Hematopoietic multipotent progenitor cell treated with erythropoietin and hydrocortisone succinate and interleukin-3 and kit ligand, for 8 days (in vitro differentiated cells): ENCODE data around the gene HHATL.
"Not testable (repeated sequence)": the region's sequence is repeated elsewhere in the genome, so short reads cannot be mapped to it uniquely, and the experiment has no call there.

ENCODE experiments used
- DNase-seq: peaks from one replicate; pipeline ENCODE4 v3.0.0-alpha.2; 2015

Gene HHATL

DNA sequence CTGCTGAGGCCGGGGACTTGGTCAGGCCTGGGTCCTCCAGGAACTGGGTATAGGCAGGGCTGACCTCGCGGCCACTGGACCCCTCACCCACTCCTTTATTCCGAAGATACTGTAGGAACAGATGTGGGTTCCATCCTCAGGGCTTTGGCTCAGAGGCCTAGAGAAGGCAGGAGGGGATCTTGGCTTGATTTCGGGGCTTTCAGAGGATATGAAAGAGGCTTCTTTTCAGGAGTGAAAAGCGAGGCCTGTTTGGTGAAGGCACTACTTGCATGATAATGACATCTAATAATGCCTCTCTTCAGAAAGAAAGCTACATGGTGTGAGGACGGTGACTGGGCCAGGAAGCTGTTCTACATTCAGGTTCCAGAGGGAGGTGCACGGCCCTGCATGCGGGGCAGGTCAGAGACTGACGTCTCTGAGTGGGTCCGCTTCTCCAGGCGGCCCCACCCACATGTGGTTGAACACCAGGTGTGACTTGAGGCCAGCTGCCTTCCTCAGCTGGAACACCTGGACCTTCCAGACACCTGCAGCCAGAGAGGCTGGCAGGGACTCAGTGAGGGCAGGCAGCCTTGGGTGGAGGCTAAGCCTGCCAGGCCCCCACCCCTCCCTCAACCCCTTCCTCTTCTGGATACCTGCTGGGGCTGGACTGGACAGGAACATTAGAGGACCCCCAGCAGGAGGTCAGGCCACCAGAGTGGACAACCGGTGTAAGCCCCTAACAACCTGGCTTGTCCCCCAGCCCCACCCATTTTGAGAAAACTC, 31.1 kb upstream of the HHATL start:
- no peak for DNase-seq

DNA sequence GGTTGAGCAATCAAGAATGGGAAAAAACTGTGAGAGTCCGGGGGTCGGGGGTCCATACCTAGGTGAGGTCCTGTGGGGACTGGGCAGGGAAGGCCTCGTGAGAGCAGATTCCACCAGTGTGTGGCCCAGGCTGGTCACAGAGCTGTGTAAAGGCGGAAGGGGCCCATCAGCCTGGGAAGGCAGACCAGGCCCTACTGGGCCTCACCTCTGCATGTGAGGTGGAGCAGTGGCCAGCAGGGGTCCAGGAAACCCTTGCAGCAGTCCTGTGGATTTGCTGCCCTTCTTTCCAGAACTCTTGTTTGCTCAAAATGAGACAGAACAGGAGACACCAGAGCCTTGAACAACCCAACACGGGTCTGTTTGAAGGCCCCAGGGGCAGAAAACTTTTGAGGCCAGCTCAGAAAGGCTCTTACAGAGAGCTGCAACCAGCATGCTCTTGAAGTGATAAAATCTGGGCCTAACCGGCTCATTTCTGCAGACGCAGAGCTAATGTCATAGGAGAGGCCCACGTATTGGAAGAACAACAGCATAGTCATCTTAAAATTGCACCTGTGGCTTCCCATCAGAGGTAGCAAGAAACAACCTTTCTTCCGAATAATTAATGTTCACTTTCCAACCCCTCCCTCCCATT, 30.3 kb upstream of the HHATL start:
- DNase-seq = no peak

DNA sequence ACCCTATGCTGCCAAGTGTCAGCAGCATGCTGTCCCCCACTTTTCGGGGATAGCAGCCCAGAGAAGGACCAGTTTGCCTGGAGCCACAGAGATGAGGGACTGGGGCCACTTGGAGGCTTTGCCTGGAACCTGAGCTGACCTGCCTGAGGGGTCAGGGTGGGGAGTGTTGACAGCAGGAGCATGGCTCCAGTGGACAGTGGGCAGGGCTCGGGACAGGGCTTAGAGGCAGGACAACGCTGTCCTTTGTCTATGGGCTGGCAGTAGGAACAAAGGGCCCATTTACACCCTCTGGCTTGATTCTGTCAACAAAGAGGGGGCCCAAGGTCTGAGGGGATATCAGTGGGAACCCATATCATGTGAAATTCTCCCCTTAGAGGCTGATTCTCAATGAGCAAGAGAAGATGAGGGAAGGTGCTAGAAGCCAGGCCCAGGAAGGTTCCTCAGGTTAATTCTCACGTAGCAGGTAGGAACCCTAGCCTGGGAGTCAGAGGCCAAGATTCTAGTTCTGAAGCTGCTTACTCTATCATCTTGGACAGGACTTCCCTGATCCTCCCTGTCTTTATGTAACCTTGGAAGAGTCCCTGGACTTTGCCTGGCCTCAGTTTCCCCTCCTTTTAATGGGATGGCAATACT, 29.7 kb upstream of the HHATL start:
- DNase-seq = no peak

DNA sequence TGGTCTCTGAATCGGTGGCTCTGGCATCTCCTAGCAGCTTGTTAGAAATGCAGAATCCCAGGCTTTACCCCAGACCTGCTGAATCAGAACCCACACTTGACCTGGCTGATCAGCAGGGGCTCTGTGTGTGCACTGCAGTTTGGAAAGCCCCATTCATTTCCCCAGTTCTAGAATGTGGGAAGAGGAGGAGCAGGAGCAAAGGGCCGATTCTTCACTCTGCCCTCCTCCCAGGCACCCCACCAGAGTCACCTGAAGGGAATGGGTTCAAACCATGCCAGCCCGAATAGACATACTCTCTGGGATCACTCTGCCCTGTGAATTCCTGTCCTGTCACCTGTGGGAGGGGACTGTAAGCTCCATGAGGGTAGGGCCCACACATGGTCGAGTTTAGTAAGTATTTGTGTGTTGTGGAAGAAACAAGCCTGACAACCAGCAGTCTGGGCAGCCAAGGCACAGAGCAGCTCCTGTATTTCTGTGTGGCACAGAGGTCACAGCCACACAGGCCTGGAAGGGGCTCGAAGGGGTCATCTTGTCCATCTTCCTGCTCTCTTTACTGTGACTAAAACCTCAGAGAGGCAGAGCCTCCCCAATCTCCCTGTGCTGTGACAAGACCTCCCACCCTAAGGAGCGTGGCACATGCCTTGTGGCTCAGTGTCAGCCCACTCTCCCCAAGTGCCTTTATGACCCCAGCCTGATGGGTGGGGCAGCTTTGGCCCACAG, 29.0 kb upstream of the HHATL start:
- no peak for DNase-seq

DNA sequence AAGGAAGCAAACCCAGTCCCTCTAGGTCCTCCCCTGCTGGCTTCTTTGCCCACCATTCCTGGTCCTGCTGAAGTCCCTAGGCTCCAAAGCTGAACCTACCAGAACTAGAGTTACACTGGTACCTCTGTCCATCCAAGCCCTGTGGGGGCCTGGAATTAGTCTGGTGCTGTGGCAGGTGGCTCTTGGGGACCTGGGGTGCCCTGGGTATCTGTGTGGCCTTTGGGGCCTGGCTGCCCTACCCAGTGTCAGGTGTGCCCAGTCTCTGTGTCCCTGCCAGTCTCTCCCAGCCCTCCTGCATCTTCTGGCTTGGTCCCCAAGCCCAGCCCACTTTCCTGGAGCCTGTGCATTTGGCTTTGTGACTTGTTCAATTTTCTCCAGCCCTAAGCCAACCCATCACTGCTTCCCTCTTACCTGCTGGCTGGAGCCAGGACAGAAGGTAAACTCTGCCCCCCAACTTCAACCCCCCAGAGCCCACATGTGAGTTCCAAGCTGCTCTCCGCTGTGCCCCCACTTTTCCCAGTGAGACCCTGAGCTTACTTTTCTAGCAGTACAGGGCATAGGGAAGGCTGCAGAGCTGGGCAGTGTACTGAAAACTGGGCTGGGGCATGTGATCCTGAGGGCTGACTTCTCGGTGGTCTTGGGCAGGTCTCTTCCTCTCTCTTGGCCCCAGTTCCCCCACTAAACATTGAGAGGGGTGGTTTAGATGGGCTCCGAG, 28.3 kb upstream of the HHATL start:
- DNase-seq = no peak

DNA sequence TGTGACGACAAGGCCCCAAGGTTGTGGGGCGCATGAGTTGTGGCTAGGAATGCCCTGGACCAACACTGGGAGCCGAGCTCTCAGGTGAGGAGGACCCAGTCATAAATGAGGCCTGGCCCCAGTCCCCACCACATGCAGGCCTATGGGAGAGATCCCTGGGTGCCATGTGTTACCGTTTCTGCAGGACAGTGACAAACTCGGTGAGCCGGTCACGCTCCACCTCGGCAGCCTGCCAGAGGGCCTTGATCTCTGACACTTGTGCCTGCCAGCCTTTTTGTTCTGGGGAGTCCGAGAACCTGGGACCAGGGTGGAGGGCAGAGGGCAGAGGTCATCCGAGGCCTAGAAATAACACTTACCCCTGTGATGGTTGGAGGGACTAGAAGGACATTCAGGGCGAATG, 27.7 kb upstream of the HHATL start:
- DNase-seq = no peak

DNA sequence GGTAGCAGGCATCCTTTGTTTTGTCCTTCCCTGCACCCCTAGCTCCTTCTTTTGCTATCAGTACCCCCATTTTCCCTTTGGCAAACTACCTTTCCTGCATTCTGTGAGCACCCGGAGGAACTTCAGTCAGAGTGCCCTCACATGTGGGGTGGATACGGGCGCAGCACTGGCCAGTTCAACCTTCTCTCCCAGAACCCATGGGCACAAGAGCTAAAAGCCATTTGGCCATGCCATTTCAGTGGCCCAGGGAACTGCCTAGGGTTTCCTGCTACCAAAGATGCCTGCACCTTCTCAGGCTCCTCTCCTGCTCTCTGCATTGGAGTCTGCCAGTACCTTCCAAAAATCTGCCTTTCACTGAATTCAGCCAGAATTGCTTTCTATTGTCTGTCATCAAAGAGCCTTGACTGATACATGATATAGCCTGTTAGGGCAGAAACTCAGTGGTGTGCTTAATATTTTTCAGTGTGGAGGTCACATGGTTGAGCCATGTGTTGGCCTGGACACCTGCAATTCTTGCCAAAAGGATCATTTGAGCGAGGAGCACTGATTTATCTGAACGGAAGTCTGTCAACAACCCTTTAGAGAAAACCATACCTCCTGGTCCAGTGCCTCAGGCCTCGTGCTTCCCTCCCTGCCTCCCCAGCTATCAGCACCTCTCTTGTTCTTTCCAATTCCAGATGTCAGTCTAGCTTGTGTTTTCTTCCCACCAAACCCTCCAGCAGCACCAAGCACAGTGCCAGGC, 27.0 kb upstream of the HHATL start:
- no peak for DNase-seq

DNA sequence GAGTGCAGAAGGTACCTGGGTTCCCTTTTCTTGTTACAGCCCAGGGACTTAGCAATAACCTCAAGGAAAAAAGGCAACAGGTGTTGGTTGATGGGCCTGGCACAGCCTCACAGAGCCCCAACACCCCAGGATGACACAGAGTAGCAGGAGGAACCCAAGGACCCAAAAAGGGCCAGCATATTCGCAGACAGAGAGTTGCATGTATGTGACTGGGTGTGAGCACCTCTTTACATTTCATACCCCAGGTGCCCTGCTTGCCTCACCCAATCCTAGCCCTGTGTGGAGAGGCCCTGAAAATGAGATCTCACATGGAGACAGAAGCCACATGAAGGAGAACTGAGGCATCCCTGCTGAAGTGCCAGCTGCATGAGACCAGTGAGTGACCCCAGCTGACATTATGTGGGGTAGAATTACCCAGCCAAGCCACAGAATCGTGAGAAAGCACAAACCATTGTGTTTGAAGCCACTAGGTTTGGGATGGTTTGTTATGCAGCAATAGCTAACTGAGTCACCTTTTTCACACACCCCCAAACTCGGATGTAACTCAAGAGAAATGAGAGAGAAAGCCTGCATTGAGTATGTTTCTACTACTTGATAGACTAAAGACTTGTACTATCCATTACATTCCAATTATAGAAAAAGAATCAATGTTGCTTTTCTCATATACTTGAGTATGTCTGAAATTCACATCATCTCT, 26.2 kb upstream of the HHATL start:
- no peak for DNase-seq

DNA sequence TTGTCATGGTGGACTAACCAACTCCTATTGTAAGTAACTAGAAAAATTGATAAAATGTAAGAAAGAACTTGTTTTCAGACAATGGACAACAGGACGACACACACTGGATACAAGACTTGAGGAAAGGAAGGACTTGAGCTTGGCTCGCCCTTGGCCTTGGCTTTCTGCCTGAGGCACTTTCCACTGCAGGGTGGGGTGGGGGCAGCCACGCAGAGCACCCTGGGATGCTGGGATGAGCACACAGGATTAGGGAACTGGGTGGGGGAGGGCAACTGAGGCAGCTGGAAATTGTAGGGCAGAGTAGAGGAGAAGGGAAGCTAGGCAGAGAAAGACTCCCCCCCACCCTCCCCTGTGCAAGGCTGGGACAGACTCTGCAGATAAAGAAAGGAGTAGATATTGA, 25.5 kb upstream of the HHATL start:
- no peak for DNase-seq

DNA sequence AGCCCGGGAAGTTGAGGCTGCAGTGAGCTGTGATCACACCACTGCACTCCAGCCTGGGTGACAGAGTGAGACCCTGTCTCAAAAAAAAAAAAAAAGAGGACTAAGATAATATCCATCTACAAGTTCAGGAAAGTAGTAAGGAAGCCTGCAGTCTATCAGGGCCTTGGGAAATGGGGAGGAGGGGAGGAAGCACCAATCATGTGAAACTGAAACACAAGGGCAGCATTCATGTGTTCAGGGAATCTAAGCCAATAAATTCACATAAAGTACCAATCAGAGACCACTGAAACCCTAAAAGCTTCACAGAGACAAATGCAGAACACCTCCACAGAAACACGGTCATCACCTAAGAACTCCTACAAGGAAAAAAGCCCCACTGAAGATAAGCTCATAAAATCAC, 22.9 kb upstream of the HHATL start:
- DNase-seq = no peak

DNA sequence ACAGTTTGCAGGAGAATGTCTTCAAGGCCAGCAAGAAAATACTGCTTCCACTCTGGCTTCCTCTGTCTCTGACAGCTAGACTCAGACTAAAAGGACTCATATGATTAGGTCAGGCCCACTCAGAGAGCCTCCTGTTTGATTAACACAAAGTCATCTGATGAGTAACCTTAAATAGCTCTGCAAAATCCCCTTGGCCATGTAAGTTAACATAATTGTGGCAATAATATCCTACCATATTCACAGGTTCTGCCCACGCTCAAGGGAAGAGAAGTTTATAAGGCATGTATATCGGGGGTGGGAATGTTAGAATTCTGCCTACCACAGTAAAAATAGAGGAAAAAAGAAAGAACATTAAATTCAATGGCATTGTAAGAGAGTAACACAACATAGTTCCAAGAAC, 20.6 kb upstream of the HHATL start:
- DNase-seq = no peak

DNA sequence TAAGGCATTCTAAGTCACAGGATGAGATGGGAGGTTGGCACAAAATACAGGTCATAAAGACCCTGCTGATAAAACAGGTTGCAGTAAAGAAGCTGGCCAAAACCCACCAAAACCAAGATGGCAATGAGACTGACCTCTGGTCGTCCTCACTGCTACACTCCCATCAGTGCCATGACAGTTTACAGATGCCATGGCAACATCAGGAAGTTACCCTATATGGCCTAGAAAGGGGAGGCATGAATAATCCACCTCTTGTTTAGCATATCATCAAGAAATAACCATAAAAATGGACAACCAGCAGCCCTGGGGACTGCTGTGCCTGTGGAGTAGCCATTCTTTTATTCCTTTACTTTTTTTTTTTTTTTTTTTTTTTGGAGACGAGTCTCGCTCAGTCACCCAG, 19.8 kb upstream of the HHATL start:
- not testable (repeated sequence) for DNase-seq

DNA sequence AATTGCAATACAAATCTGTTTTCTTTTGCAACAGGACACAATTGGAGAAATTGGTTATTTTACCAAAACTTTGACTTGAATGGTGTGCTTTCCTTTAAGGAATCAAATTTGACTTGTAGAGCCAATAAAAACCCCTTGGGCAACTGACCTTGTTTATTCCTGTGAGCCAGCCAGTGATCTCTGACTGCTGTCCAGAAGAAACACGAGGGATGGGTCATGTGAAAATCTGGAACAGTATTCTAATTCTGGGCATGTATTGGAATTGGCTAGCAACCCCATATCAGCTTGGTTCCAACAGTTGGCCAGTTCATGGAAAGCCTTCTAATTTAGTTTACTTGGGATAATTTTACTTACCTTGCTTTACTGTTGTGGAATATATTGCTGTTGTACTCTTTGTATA, 19.1 kb upstream of the HHATL start:
- DNase-seq = no peak

DNA sequence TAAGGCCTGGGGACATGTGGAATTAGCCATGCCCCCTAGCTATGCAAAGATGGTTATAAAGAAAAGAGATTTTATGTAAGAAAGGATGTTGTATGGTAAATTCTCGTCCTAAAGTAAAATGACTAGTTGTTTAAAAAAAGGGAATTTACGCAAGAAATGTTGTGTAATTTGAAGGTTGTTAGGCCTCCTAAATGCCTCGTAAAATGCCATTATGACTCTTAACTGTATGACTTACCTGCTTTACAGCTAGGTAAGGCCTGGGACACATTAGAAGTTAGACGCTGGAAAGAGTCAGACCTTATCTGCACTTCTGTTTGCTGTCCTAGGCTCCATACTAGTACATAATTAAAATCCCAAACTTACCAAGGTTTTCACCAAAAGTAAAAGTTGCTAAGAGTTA, 17.5 kb upstream of the HHATL start:
- DNase-seq = no peak

DNA sequence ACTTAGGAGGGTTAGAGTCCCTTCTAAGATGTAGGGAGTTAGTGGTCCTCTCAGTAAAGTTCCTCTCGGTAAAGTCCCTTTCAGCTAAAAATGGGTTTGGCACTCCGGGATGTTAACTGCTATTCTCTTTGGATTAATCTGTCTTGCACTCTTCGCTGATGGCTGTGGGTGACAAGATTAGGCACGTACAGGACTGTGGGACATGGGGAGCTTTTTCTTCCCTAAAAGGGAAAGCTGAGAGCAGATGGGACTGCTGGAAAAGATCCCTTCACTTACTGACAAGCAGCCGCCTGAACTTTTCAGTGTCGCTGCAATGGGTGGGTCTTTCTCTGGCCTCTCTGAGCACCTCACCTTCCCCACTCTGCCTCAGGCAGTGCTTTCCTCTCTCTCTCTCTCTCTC, 16.4 kb upstream of the HHATL start:
- DNase-seq = no peak

DNA sequence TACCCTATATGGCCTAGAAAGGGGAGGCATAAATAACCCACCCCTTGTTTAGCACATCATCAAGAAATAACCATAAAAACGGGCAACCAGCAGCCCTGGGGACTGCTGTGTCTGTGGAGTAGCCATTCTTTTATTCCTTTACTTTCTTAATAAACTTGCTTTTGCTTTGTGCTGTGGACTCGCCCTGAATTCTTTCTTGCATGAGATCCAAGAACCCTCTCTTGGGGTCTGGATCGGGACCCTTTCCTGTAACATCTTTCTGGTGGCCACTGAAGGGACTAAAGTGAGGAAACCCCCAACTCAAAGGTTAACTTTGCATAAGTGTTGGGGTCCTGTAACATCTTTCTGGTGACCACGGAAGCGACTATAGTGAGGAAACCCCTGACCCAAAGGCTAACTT, 15.7 kb upstream of the HHATL start:
- no peak for DNase-seq

DNA sequence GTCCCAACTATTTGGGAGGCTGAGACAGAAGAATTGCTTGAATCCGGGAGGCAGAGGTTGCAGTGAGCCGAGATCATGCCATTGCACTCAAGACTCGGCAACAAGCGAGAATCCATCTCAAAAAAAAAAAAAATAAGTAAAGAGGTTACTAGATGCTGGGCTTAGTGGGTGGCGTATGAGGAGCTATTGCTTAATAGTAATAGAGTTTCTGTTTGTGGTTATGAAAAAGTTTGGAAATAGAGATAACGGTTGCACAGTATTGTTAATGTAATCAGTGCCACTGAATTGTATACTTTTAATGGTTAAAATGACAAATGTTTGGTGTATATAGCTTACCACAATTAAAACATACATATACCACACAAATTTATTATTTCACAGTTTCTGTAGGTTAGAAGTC, 14.7 kb upstream of the HHATL start:
- no peak for DNase-seq

DNA sequence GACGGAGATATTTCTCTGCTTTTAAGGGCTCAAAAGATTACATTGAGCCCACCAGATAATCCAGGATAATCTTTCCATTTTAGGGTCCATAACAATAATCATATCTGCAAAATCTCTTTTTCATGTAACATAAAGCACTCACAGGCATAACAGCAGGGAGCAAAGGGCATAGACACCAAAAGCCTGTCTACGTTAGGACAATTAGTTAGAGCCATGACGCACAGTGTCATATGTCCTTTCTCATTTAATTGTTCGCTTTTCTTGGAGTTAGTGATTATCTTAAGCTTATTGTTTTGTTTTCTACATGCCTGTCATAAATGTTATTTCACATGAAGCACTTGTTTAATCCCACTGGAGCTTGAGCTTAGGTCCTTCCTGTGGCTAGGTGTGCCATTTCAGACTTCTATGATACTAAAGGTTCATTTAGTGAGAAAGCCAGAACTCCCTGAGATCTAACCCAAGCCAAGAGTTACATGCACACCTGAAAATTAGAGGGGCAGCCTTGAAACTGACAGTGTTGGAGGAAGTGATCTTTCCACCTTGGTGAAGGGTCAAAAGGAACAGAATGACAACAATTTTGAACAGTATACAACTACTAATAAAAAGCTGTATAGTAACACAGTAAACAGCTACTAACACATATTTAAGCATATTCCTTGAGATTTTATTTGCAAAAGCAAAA, 11.7 kb upstream of the HHATL start:
- no peak for DNase-seq

DNA sequence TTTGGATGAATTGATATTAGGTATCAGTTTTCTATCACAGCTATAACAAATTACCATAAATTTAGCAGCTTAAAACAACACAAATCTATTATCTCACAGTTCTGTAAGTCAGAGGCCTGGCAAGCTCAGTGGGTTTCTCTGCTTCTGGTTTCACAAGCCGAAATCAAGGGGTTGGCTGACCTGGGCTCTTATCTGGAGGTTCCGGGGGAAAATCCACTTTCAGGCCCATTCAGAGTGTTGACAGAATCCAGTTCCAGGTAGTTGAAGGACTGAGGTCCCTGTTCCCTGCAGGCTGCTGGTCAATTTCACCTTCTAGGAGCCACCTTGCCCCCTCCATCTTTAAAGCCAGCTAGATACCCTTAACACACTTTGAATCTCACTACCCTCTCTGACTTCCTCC, 11.1 kb upstream of the HHATL start:
- no peak for DNase-seq

DNA sequence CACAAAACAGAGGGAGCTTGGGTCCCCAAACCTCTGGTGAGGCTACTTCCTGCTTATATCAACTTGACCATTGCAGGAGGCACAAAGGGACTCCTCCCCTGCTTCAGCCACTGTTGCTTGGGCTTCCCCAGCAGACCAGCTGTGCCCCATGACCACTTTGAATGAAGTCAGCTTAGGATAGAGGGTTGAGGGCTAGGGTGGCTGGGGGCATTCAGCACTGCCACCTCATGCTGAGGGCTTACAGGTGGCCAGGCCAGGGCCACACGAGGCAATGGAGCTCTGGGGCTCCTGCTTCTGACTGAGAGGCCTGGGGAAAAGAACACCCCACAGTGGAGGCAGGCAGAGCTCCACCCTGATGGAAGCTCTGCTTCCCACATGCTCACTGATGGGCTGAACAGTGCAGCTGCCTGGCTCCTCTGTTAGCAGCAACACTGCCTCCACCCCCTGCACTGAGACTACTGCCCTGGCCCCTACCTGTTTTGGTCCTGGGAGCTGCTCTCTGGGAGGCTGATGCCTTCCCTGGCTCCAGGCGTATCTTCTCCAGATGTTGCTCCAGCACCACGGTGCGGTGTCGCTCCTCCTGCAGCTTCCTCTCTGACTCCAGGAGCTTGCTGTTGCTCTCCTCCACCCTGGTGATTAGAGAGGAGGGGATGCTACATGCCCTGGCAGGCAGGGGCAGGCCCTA, 10.2 kb upstream of the HHATL start:
- no peak for DNase-seq

DNA sequence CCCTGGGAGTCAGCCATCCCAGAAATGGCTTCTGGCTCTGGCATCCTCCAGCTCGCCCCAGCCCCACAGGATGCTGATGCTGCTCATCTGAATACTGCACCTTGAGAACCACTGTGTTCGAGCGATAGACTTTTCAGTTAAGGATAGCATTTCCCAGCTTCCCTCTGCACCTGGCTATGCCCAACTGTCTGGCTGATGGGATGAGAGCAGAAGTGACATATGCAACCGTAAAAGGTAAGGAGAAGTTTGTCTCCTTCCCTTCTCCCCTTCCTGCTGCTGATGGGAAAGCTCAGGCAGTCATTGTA, 9.7 kb upstream of the HHATL start:
- DNase-seq = no peak
